K562 (cell line): ENCODE measurements around the gene CACNA2D4. TPM values are rescaled to one million over a fixed set of nuclear protein-coding genes. Genes with fewer than 3 reads are reported as not detected.

Source experiments
- ATAC-seq: fragments of 200-7000 bp; cut with Tn5 transposase; 3 replicates; pipeline ENCODE4 v1.9.1; 2020; ENCODE audit warnings: moderate library complexity
- BruUV-seq: library from RNA; stranded (reverse); fragments of 400-500 nt; replicated peaks from 2 replicates; lab custom pipeline; 2021; lab: Mats Ljungman, UMichigan
- CTCF ChIA-PET: fragments of 300-600 bp; formaldehyde crosslinking; extraction: SDS; loops from one replicate; lab custom pipeline; 2021; ENCODE audit warnings: low intra/inter-chr PET ratio; lab: Yijun Ruan, JAX
- POLR2A ChIA-PET: fragments of 300-600, 350-650 bp; sonication (Branson Sonifier 250); formaldehyde crosslinking; extraction: SDS; loops from one replicate; lab custom pipeline; 2021; ENCODE audit warnings: antibody characterized with exemption, inconsistent platforms; lab: Yijun Ruan, JAX
- DNase-seq, 4 experiments: peaks; one replicate each; pipeline versions ENCODE4 v3.0.0 to v3.0.0-alpha.2; 2011 to 2018; ENCODE audit warnings: low spot score in 3 of 4, mixed read lengths in 3 of 4; ENCODE audit errors: extremely low read depth in 1 of 4
- FAIRE-seq: peaks from 2 replicates; lab custom pipeline; 2011; peaks lifted over from hg19 to GRCh38; lab: Jason Lieb, UNC
- H2AFZ ChIP-seq: 2 replicates; pipeline ENCODE4 v1.6.0; 2011; ENCODE audit warnings: low read depth, low read length, control low read depth, inconsistent platforms
- H3K27ac ChIP-seq: fragments of 200-600 bp; 3 replicates; pipeline ENCODE4 v1.8.0; 2011; ENCODE audit warnings: low read depth, mild to moderate bottlenecking, control low read depth, inconsistent platforms, low read length, moderate library complexity, mixed read lengths; ENCODE audit errors: extremely low read depth
- H3K27me3 ChIP-seq, 2 experiments: fragments of 300-600 bp in 1 of 2; 2 replicates in 1 of 2; 3 replicates in 1 of 2; pipeline versions ENCODE4 v1.6.0 to v1.8.0; 2011; ENCODE audit warnings: inconsistent platforms in 2 of 2, low read length in 2 of 2, mild to moderate bottlenecking in 1 of 2, mixed read lengths in 1 of 2, moderate library complexity in 1 of 2; ENCODE audit not compliant: control insufficient read depth in 2 of 2, insufficient read depth in 2 of 2
- H3K36me3 ChIP-seq: fragments of 300-600 bp; 3 replicates; pipeline ENCODE4 v1.8.0; 2011; ENCODE audit warnings: mild to moderate bottlenecking, low read length, inconsistent platforms; ENCODE audit not compliant: control insufficient read depth, insufficient read depth
- H3K4me1 ChIP-seq, 2 experiments: fragments of 200-600 bp in 1 of 2; replicated peaks in 1 of 2; 2 replicates in 1 of 2; 3 replicates in 1 of 2; pipeline versions ENCODE4 v1.5.1 to v1.8.0; 2011; ENCODE audit warnings: inconsistent platforms in 2 of 2, low read length in 2 of 2, mild to moderate bottlenecking in 1 of 2, mixed read lengths in 1 of 2, moderate library complexity in 1 of 2; ENCODE audit not compliant: control insufficient read depth in 2 of 2, insufficient read depth in 2 of 2
- H3K4me2 ChIP-seq: 2 replicates; pipeline ENCODE4 v1.6.1; 2011; ENCODE audit warnings: low read length, control low read depth, inconsistent platforms, mixed read lengths; ENCODE audit not compliant: insufficient read depth
- H3K4me3 ChIP-seq: fragments of 200-600 bp; sonication (generic), shearing (Covaris generic); 2 replicates; pipeline ENCODE4 v1.5.1; 2016; ENCODE audit warnings: control low read depth, inconsistent platforms
- H3K79me2 ChIP-seq: fragments of 200-600 bp; 3 replicates; pipeline ENCODE4 v1.8.0; 2011; ENCODE audit warnings: low read length, inconsistent platforms; ENCODE audit not compliant: control insufficient read depth, insufficient read depth
- H3K9ac ChIP-seq, 2 experiments: 2 replicates each; pipeline versions ENCODE4 v1.6.0 to v1.6.1; 2011; ENCODE audit warnings: low read depth in 2 of 2, low read length in 2 of 2, control low read depth in 1 of 2, inconsistent platforms in 1 of 2, mild to moderate bottlenecking in 1 of 2, mixed read lengths in 1 of 2; ENCODE audit not compliant: insufficient read depth in 1 of 2
- H3K9me1 ChIP-seq: one replicate; pipeline ENCODE4 v1.6.0; 2011; ENCODE audit warnings: inconsistent platforms, mild to moderate bottlenecking, low read length, moderate library complexity; ENCODE audit not compliant: control insufficient read depth, insufficient read depth
- H3K9me3 ChIP-seq: replicated peaks from 2 replicates; pipeline ENCODE4 v1.5.1; 2011; ENCODE audit warnings: low read depth, low read length, inconsistent platforms; ENCODE audit not compliant: control insufficient read depth, insufficient read depth
- H4K20me1 ChIP-seq: replicated peaks from 2 replicates; pipeline ENCODE4 v1.6.1; 2011; ENCODE audit warnings: low read length, inconsistent platforms, mixed read lengths; ENCODE audit not compliant: control insufficient read depth, insufficient read depth
- CTBP1 ChIP-seq: fragments of 450-650 bp; IDR thresholded peaks from 2 replicates; pipeline ENCODE4 v1.6.1; 2016; ENCODE audit warnings: borderline replicate concordance
- SIN3B ChIP-seq: fragments of 450-650 bp; IDR thresholded peaks from 2 replicates; pipeline ENCODE4 v1.6.1; 2017; ENCODE audit warnings: low read depth, mild to moderate bottlenecking, moderate library complexity
- SMAD4 ChIP-seq: fragments of 250-450 bp; sonication (Bioruptor Pico); conservative IDR thresholded peaks from 2 replicates; pipeline ENCODE4 v1.8.0; 2021; ENCODE audit warnings: inconsistent platforms, mild to moderate bottlenecking, moderate library complexity
- SRSF3 ChIP-seq: fragments of 200-400 bp; formaldehyde crosslinking; IDR thresholded peaks from 2 replicates; pipeline ENCODE4 v1.6.1; 2016; ENCODE audit warnings: mild to moderate bottlenecking, low read length, moderate library complexity; ENCODE audit not compliant: insufficient read depth
- TAF15 ChIP-seq: fragments of 200-400 bp; formaldehyde crosslinking; IDR thresholded peaks from 2 replicates; pipeline ENCODE4 v1.6.1; 2017; ENCODE audit warnings: mild to moderate bottlenecking, low read depth, low read length, moderate library complexity
- ZNF668 ChIP-seq: fragments of 250-450 bp; sonication (Bioruptor Pico); IDR thresholded peaks from 2 replicates; pipeline ENCODE4 v1.8.0; 2022; ENCODE audit warnings: mild to moderate bottlenecking, inconsistent platforms
- WGBS: fragments of 100-300 bp; shearing (Covaris generic); methylation state at CpG from one replicate; pipeline ENCODE4 v1.1.6; 2016; ENCODE audit warnings: low coverage, mixed read lengths; ENCODE audit not compliant: insufficient coverage; ENCODE audit errors: missing lambda C conversion rate; 5-methylcytosine and 5-hydroxymethylcytosine counted together
- in situ Hi-C: fragments of 300-500 bp; cut with MboI; formaldehyde crosslinking; loops from 4 replicates; pipeline ENCODE4 v1.15.0; 2018; ENCODE audit warnings: inconsistent platforms, mixed read lengths
- intact Hi-C: fragments of 100-400 bp; cut with micrococcal nuclease; formaldehyde crosslinking; loops from 2 replicates; pipeline ENCODE4 v1.14.2; 2022
- polyA plus RNA-seq, 8 experiments: library from polyadenylated mRNA; depleted of rRNA in 4 of 8; stranded (reverse) in 5 of 8; unstranded in 3 of 8; fragments of >200 nt; fragmentation: Nextera tagmentation in 2 of 8; fragmentation: Illumina TruSeq in 1 of 8; extraction: Ambion mirVana in 2 of 8; extraction: Trizol in 1 of 8; gene quantifications; 2 replicates each; pipeline versions ENCODE4 v1.2.1 to v1.2.3, GENCODE V29; 2011 to 2014; ENCODE audit warnings: inconsistent platforms in 1 of 8, missing spikeins in 1 of 8
- total RNA-seq, 7 experiments: library from RNA; depleted of rRNA in 6 of 7; stranded (reverse); fragments of >200 nt in 6 of 7; fragmentation: Illumina TruSeq in 2 of 7; extraction: Trizol in 2 of 7; gene quantifications; 2 replicates each; pipeline versions ENCODE4 v1.2.1 to v1.2.3, GENCODE V29; 2011 to 2021; ENCODE audit warnings: low replicate concordance in 1 of 7
- TF ChIP-seq, protein P1 (sequence below): fragments of 450-650 bp; formaldehyde crosslinking; IDR thresholded peaks from 2 replicates; pipeline ENCODE4 v1.4.0; 2022; ENCODE audit warnings: missing genetic modification characterization
- TF ChIP-seq, protein P2 (sequence below): sonication (generic); formaldehyde crosslinking; IDR thresholded peaks from 2 replicates; pipeline ENCODE4 v1.9.0; 2022; ENCODE audit warnings: mild to moderate bottlenecking, missing genetic modification reagents

CACNA2D4 gene
- total and polyA plus RNA-seq, 9 of the 15 experiments (the other 6 are each of a cell fraction or from before 2014, with no cell fraction given), result 0.04 to 0.69 (median 0.40) TPM; not detected in 3

DNA sequence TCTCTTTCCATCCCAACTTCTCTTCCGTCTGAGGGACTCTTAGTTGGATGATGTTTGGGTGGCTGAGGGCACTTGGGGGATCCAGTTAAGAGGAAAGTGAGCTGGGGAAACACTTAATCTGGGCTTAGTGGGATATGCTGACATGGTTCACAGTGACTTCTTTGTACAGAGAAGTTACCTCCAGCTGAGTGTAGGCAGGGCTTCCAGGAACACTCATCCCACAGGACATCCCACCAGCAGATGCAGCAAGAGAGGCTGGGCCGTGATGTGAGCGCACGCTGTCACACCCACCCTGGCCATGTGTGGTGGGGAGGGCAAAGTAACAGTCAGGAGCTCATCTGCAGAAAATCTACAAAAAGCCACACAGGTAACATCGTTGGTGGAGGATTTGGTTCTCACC, 832 bp upstream of the CACNA2D4 start:
- DNase-seq, result peak in 1 of 4 experiments; percentile 1
- Histone ChIP-seq H3K4me1 (peaks cover 36 to 50% of the 10 kb centered on the region in 2 experiments), H3K9me1 (no peaks in the 10 kb centered on the region), H3K27ac (no peak overlapping the region), H3K9me3 (no peaks in the 10 kb centered on the region), H3K36me3 (no peaks in the 10 kb centered on the region), H3K4me3 (no peak overlapping the region), H3K9ac (no peak overlapping the region), H3K4me2 (no peak overlapping the region), H2AFZ (no peak overlapping the region), H4K20me1 (no peaks in the 10 kb centered on the region), H3K27me3 (peaks cover 2 to 6% of the 10 kb centered on the region in 2 experiments; a peak in 1 of 5 replicates)
- in situ Hi-C loops, result no loop called here
- FAIRE-seq, result no peak
- ATAC-seq, result no peak
- ChIA-PET CTCF (no interaction called here), POLR2A (interaction anchor here (1.0 kb wide), 1 partner anchor 152 kb away, joined by 3 read pairs; no protein-coding TSS in a partner anchor)
- 49% methylated on average over 5 of the region's 5 CpGs for WGBS
- no TSS peak for BruUV-seq
- intact Hi-C loops, result loop anchor here (10.0 kb wide), 1 partner anchor 104 kb away; no protein-coding TSS in a partner anchor
- TF ChIP-seq SMAD4 (CRISPR knock-in tag) (no peak), SRSF3 (no peak), TAF15 (no peak), SIN3B (no peak), CTBP1 (no peak), ZNF668 (no peak)
- TF ChIP-seq, protein P1, sequence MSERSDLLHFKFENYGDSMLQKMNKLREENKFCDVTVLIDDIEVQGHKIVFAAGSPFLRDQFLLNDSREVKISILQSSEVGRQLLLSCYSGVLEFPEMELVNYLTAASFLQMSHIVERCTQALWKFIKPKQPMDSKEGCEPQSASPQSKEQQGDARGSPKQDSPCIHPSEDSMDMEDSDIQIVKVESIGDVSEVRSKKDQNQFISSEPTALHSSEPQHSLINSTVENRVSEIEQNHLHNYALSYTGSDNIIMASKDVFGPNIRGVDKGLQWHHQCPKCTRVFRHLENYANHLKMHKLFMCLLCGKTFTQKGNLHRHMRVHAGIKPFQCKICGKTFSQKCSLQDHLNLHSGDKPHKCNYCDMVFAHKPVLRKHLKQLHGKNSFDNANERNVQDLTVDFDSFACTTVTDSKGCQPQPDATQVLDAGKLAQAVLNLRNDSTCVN (CRISPR knock-in tag), result no peak
- TF ChIP-seq, protein P2, sequence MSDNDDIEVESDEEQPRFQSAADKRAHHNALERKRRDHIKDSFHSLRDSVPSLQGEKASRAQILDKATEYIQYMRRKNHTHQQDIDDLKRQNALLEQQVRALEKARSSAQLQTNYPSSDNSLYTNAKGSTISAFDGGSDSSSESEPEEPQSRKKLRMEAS (CRISPR knock-in tag), result no peak
- TF ChIP-seq, all 486 proteins: peak for 0
- H3K79me2 ChIP-seq, result no peaks in the 10 kb centered on the region
